Lower leg skin (tissue), 3 donors: ENCODE data around the gene NLGN4Y.

Experiments used
- POLR2A ChIP-seq, 2 donors: fragments of 450-650 bp; IDR thresholded peaks; one replicate each; pipeline ENCODE4 v1.6.1; 2016 to 2017; ENCODE audit warnings: antibody characterized with exemption in 2 of 2, mild to moderate bottlenecking in 1 of 2, moderate library complexity in 1 of 2
- TF ChIP-seq, protein P1 (sequence below), 3 donors: fragments of 450-650 bp; IDR thresholded peaks; one replicate each; pipeline ENCODE4 v1.5.1; 2016; ENCODE audit warnings: antibody characterized with exemption in 3 of 3, mild to moderate bottlenecking in 3 of 3, moderate library complexity in 2 of 3

DNA sequence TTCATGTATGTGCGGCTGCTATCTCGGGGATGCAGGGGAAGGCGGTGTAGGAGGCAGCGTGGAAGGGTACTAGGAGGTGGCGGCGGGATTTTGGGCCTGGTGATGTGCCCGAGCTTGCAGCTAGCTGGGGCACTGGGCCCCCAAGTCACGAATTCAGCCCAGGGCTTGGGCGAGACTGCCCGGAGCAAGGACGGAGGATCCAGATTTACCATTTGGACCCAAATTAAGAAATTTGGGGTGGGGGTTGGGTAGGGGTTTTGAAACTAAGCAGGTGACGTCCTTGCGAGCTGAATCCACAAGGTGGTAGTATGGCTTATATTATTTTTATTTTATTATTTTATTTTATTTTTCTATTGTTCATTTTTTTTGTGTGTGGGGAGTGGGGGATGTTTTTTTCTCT lies 986 bp downstream of the NLGN4Y start:
- TF ChIP-seq, protein P1, sequence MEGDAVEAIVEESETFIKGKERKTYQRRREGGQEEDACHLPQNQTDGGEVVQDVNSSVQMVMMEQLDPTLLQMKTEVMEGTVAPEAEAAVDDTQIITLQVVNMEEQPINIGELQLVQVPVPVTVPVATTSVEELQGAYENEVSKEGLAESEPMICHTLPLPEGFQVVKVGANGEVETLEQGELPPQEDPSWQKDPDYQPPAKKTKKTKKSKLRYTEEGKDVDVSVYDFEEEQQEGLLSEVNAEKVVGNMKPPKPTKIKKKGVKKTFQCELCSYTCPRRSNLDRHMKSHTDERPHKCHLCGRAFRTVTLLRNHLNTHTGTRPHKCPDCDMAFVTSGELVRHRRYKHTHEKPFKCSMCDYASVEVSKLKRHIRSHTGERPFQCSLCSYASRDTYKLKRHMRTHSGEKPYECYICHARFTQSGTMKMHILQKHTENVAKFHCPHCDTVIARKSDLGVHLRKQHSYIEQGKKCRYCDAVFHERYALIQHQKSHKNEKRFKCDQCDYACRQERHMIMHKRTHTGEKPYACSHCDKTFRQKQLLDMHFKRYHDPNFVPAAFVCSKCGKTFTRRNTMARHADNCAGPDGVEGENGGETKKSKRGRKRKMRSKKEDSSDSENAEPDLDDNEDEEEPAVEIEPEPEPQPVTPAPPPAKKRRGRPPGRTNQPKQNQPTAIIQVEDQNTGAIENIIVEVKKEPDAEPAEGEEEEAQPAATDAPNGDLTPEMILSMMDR (IDR thresholded peaks at IDR 0.05), result no peak
- no peak for TF ChIP-seq POLR2A (IDR thresholded peaks at IDR 0.05)
